Sigmoid colon (tissue), 7 donors: ENCODE measurements around the gene DPYSL4. TPM values are rescaled to one million over a fixed set of nuclear protein-coding genes. Genes with fewer than 3 reads are reported as not detected.

Experiments
- DNase-seq: peaks from one replicate; pipeline ENCODE4 v3.0.0-alpha.2; 2019
- H3K27ac ChIP-seq, 4 donors: fragments of 200-600 bp; sonication (generic); one replicate each; pipeline ENCODE4 v1.5.1; 2016 to 2019; ENCODE audit warnings: mild to moderate bottlenecking in 1 of 4
- H3K27me3 ChIP-seq, 3 donors: fragments of 200-600 bp; sonication (generic); one replicate each; pipeline ENCODE4 v1.5.1; 2019; ENCODE audit warnings: mild to moderate bottlenecking in 1 of 3
- H3K36me3 ChIP-seq, 4 donors: fragments of 200-600 bp; sonication (generic); one replicate each; pipeline ENCODE4 v1.5.1; 2016 to 2019
- H3K4me1 ChIP-seq, 4 donors: fragments of 200-600 bp; sonication (generic); one replicate each; pipeline ENCODE4 v1.5.1; 2017 to 2019
- H3K4me3 ChIP-seq, 4 donors: fragments of 200-600 bp; sonication (generic); one replicate each; pipeline ENCODE4 v1.5.1; 2017 to 2019; ENCODE audit warnings: mild to moderate bottlenecking in 2 of 4, moderate library complexity in 1 of 4
- H3K9me3 ChIP-seq, 4 donors: fragments of 200-600 bp in 3 of 4; sonication (generic) in 3 of 4; one replicate each; pipeline versions ENCODE4 v1.5.1 to v1.6.1; 2013 to 2019
- EP300 ChIP-seq, 4 donors: sonication (generic); formaldehyde crosslinking; IDR thresholded peaks; one replicate each; pipeline ENCODE4 v1.6.1; 2017; ENCODE audit warnings: antibody characterized with exemption in 4 of 4
- POLR2A ChIP-seq, 2 donors: fragments of 450-650 bp; IDR thresholded peaks; one replicate each; pipeline ENCODE4 v1.6.1; 2016; ENCODE audit warnings: antibody characterized with exemption in 2 of 2, mild to moderate bottlenecking in 2 of 2, moderate library complexity in 2 of 2
- POLR2AphosphoS5 ChIP-seq, 4 donors: sonication (generic); formaldehyde crosslinking; IDR thresholded peaks; one replicate each; pipeline ENCODE4 v1.6.1; 2017; ENCODE audit warnings: antibody characterized with exemption in 4 of 4
- WGBS, 2 donors: extraction: QIAGEN DNeasy Blood & Tissue Kit; methylation state at CpG; one replicate each; pipeline ENCODE4 v1.1.7; 2013; 5-methylcytosine and 5-hydroxymethylcytosine counted together
- intact Hi-C: fragments of 100-400 bp; cut with DNase I; formaldehyde crosslinking; loops from one replicate; pipeline ENCODE4 v1.15.1; 2023
- polyA plus RNA-seq, 3 donors: library from polyadenylated mRNA; stranded (reverse); fragments of 200-250 nt; gene quantifications; one replicate each; pipeline ENCODE4 v1.2.3, GENCODE V29; 2013
- total RNA-seq, 4 donors: library from RNA; depleted of rRNA; stranded (reverse); fragments of >200 nt; gene quantifications; one replicate each; pipeline ENCODE4 v1.1.0, GENCODE V29; 2016
- TF ChIP-seq, protein P1 (sequence below), 4 experiments: fragments of 450-650 bp in 3 of 4; fragments of 200-600 bp in 1 of 4; IDR thresholded peaks; one replicate each; pipeline ENCODE4 v1.5.1; 2016 to 2019; ENCODE audit warnings: antibody characterized with exemption in 4 of 4, mild to moderate bottlenecking in 3 of 4, moderate library complexity in 2 of 4
- donor health status: healthy with polysubstance abuse.
- donor health status: Bipolar disorder and iron deficiency.
- donor health status: healthy.

The DPYSL4 gene
- total and polyA plus RNA-seq, 7 donors, result under 0.01 to 1.9 (median 0.63) TPM; not detected in 1

DNA sequence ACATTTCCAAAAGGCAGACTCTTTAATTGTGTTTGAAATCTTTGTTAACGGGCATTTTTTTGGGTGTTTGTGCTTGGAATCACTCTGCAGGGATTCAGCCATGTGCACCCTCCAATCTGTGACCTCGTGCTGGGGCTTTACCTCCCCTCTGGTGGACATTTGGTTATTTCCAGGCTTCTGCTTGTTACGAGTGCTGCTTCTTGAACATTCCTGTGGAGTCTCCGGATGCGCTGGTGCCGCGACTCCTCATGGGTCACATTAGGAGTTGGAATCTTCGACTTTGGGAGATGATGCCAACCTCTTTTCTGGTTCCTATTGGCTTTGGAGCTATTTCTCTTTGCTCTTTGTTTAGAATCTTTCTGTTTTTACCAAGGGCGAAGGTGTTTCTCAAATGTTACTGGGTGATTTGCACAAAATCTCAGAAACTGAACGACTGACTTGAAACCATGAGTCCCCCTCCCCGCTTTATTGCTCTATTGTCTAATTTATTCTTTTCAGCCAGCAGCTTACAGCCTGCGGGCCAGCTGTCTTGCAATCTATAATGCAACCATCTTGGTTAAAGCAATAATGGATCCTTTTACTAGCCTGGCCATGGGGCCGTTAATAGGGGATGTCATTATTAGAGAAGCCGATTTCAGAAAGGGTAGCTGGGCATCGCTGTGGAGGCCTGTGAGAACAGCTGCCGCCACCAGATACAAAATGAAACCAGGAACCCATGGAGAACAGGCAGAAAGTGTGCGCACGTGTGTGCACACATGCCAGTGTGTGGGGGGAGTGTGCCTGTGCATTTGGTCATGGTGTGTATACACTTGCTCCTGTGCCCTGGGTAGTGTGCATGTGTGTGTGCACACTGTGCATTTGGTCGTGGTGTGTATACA lies 9.9 kb upstream of the DPYSL4 start:
- no peaks in the 10 kb centered on the region for H3K9me3 ChIP-seq
- H3K36me3 ChIP-seq, result no peaks in the 10 kb centered on the region
- 53 to 61% methylated on average over 19 of the region's 19 CpGs for WGBS, 2 donors
- TF ChIP-seq, protein P1, sequence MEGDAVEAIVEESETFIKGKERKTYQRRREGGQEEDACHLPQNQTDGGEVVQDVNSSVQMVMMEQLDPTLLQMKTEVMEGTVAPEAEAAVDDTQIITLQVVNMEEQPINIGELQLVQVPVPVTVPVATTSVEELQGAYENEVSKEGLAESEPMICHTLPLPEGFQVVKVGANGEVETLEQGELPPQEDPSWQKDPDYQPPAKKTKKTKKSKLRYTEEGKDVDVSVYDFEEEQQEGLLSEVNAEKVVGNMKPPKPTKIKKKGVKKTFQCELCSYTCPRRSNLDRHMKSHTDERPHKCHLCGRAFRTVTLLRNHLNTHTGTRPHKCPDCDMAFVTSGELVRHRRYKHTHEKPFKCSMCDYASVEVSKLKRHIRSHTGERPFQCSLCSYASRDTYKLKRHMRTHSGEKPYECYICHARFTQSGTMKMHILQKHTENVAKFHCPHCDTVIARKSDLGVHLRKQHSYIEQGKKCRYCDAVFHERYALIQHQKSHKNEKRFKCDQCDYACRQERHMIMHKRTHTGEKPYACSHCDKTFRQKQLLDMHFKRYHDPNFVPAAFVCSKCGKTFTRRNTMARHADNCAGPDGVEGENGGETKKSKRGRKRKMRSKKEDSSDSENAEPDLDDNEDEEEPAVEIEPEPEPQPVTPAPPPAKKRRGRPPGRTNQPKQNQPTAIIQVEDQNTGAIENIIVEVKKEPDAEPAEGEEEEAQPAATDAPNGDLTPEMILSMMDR (IDR thresholded peaks at IDR 0.05), result no peak
- no peak for TF ChIP-seq POLR2A (IDR thresholded peaks at IDR 0.05)
- H3K4me1 ChIP-seq, result peaks cover 0 to 14% (median 4%) of the 10 kb centered on the region in 4 donors
- H3K27ac ChIP-seq, result no peak overlapping the region
- intact Hi-C loops, result no loop called here
- no peak for DNase-seq
- peaks cover 0 to 39% (median 15%) of the 10 kb centered on the region in 3 donors for H3K27me3 ChIP-seq
- no peak overlapping the region for H3K4me3 ChIP-seq

DNA sequence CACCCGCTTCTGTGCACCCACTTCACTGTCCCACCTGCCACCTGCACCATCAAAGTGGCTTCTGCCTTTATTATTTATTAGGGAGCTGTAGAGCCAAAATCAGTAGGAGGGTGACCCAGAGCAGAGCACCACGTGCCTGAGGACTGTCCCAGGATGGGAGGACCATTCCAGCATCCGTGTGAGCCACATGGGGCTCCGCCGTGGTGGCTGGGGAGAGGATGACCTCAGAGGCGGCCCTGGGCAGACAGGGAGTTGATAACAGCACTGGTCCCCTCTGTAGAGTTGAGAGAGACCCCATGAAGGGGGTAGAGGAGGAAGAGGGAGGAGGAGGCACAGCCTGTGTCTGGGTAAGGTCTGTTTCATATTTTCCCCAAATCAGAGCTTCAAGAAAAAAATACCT lies 8.7 kb upstream of the DPYSL4 start:
- DNase-seq, result no peak
- 76 to 77% methylated on average over 6 of the region's 6 CpGs for WGBS, 2 donors
- no peaks in the 10 kb centered on the region for H3K9me3 ChIP-seq
- no peak overlapping the region for H3K27ac ChIP-seq
- peaks cover 0 to 33% (median 15%) of the 10 kb centered on the region in 3 donors for H3K27me3 ChIP-seq
- no peak for TF ChIP-seq POLR2A (IDR thresholded peaks at IDR 0.05)
- no peak for TF ChIP-seq EP300 (IDR thresholded peaks at IDR 0.05)
- TF ChIP-seq POLR2AphosphoS5 (IDR thresholded peaks at IDR 0.05), result no peak
- TF ChIP-seq, protein P1 (IDR thresholded peaks at IDR 0.05), result no peak
- no peak overlapping the region for H3K4me3 ChIP-seq
- intact Hi-C loops, result no loop called here
- no peaks in the 10 kb centered on the region for H3K36me3 ChIP-seq
- H3K4me1 ChIP-seq, result peaks cover 0 to 14% (median 4%) of the 10 kb centered on the region in 4 donors

DNA sequence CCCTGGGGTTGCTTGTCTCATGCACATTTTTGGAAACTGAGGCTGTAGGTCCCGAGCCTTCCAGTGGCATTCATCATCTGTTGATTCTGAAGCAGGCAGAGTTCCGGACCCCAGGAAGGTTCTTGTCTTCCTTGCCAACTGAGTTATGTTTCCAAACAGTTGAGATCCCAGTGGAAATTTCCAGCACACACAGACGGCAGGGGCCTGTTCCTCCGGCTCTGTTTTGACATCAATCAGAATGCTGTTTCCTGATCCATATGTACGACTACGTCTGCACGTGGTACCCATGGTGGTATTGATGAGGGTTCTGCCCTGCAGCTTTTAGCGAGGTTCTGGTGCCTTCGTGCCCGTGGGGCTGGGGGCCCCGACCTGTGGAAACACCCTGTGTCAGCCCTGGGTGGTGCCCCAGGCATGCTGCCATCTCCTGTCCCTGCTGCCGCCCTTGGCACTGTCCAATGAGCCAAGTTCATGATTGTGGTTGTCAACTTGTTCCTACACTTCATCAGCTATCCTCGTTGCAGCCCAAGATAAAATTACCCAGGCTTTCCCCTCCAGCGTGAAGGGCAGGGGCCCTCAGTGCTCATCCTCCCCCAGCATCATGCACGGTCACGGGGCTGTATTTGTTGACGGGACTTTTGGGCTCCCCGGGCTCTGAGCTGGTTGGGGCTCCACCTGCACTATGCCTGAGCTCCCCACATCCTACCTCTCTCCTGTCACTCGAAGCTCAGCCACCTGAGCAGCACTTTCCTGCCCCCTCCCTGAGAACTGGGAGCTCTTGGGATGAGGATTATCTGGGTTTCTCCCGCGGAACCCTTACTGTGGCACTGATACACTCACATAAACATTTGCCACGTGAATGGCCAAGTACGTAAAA lies 7.8 kb upstream of the DPYSL4 start:
- no peaks in the 10 kb centered on the region for H3K36me3 ChIP-seq
- H3K4me1 ChIP-seq, result peaks cover 0 to 14% (median 4%) of the 10 kb centered on the region in 4 donors
- H3K4me3 ChIP-seq, result no peak overlapping the region
- no peak for DNase-seq
- H3K27ac ChIP-seq, result no peak overlapping the region
- WGBS, 2 donors, result 71 to 79% methylated on average over 23 of the region's 23 CpGs
- no peaks in the 10 kb centered on the region for H3K9me3 ChIP-seq
- intact Hi-C loops, result no loop called here
- peaks cover 0 to 33% (median 15%) of the 10 kb centered on the region in 3 donors for H3K27me3 ChIP-seq
- TF ChIP-seq POLR2AphosphoS5 (IDR thresholded peaks at IDR 0.05) (no peak), POLR2A (IDR thresholded peaks at IDR 0.05) (no peak), EP300 (IDR thresholded peaks at IDR 0.05) (no peak)
- TF ChIP-seq, protein P1 (IDR thresholded peaks at IDR 0.05), result no peak

DNA sequence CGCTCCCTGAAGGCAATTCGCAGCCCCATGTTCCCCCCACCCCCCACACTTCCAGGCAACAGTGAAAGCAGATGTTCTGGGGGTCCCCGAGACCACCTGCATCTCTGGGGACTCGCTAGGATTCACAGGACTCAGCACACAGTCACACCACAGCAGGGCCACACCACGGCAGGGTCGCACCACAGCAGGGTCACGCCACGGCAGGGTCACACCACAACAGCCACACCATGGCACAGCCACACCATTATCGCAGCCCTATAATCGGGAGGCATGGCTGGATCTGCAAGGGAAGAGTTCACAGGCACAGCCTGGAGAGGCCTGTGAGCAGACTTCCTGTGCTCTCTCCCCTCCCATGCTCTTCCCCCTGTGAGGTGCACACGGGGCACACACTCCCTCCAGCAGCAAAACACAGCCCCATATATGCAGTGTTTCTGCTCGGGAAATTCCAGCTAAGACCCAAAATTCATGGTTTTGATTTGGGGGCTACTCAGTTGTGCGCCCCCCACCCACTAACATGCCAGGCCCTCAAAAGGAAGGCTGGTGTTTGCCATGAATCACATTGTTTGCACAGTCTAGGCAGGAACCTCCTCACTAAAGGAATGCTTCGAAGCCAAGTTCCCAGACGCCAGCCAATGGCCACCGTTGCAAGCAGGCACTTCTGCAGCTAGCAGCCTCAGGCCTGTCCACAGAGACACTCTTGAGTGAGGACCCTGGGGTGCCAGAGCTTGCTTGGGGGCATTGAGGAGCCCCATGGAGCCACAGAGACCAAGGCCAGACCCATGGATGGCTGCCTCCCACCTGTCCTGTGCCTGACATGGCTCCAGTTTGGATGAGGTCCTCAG lies 7.0 kb upstream of the DPYSL4 start:
- DNase-seq, result no peak
- WGBS, 2 donors, result 66 to 72% methylated on average over 16 of the region's 16 CpGs
- Histone ChIP-seq H3K4me1 (peaks cover 0 to 14% (median 4%) of the 10 kb centered on the region in 4 donors), H3K27ac (no peak overlapping the region), H3K36me3 (no peaks in the 10 kb centered on the region), H3K27me3 (peaks cover 0 to 40% (median 16%) of the 10 kb centered on the region in 3 donors), H3K9me3 (no peaks in the 10 kb centered on the region), H3K4me3 (no peak overlapping the region)
- intact Hi-C loops, result no loop called here
- TF ChIP-seq POLR2AphosphoS5 (IDR thresholded peaks at IDR 0.05) (no peak), EP300 (IDR thresholded peaks at IDR 0.05) (no peak), POLR2A (IDR thresholded peaks at IDR 0.05) (no peak)
- TF ChIP-seq, protein P1 (IDR thresholded peaks at IDR 0.05), result no peak
